IPS-18c (cell line): ENCODE data around the gene SHC1.

Experiments used
- H3K4me3 ChIP-seq: 2 replicates; pipeline ENCODE4 v1.7.0; 2013; ENCODE audit warnings: low read depth, mild to moderate bottlenecking, low read length, moderate library complexity; ENCODE audit not compliant: insufficient read depth
- H3K9me3 ChIP-seq: one replicate; pipeline ENCODE4 v1.6.1; 2013; ENCODE audit warnings: mild to moderate bottlenecking, low read length, moderate library complexity; ENCODE audit not compliant: control insufficient read depth, insufficient read depth

SHC1 gene

GRCh38 chr1:154937988-154938386 is 32.6 kb downstream of the SHC1 start:
- no peaks in the 10 kb centered on the region for H3K9me3 ChIP-seq
- H3K4me3 ChIP-seq, result no peak overlapping the region

DNA sequence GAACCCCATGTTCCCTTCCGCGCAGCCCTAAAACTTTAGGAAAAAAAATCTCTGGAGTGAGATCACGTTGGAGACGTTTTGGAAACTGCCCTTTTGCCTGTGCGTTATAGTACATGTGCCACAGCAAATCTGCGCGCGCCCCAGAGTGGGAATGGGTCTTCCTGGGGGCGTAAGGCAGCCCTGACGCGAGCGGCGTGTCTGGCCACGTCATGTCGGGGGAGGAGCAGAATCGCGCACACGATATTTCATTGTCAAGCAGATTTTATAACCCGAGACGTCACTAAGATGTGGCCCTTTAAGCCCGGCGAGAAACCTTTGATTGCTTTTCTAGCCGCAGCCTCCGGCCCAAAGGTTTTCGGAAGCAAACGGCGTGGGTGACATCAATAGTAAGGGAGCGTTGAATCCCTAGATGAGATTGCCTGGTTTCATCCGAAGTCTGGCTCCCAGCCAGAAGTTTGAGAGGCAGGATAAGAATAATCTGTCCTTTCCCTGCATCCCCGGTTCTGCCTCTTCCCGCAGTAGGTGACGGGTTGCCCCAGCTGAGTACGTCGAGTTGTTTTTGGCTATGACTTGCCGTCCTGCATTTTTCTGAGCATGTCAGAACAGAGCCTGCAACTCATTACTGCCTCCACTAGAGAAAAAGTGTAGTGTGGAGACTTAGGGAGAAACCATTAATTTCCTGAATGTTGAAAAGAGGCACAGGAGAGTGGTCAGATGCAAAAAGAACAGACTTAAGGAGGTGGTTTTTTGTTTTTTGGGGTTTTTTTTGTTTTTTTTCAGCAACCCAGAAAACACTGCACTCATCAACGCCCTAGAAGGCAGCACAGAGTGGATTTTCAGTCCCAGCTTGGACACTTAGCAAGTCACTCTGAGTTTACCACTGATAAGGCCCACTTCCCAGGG is 33.2 kb downstream of the SHC1 start:
- Histone ChIP-seq H3K9me3 (no peaks in the 10 kb centered on the region), H3K4me3 (peak overlapping the region; percentile 56)

- Histone ChIP-seq H3K4me3 (peak within 1 kb of the TSS; percentile 56), H3K9me3 (no peaks in the 10 kb centered on the region)
These were observed 33.9 kb downstream of the SHC1 start, which contains the start of gene PMVK for GRCh38 chr1:154936555-154937084. Gene PMVK (minus strand): TSS chr1:154936719. CDS start chr1:154936685, 34 bp downstream.

DNA sequence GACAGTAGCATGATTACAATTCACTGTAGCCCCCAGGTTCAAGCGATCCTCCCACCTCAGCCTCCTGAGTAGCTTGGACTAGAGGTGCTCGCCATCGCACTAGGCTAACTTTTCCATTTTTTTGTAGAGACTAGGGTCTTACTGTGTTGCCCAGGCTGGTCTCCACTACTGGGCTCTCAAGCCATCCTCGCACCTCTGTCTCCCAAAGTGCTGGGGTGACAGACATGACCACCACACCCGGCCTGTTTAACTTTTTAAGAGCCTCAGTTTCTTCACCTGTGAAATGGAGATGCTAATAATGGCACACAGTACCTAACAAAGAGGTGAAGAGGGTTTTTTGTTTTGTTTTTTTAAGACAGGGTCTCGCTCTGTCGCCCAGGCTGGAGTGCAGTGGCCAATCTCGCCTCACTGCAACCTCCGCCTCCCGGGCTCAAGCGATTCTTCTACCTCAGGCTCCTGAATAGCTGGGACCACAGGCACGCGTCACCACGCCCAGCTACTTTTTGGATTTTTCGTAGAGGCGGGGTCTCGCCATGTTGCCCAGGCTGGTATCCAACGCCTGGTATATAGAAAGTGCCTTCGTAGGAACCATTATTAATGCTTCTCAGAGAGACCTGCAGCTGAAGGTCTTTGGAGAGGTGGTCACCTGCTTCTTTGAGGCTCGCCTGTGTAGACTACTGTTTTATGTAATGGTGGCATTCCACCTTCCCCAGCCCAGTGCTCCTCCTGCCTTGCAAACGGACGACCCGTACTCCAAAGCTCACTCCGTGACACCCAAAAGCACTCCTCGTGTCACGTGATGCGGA is 34.6 kb downstream of the SHC1 start:
- Histone ChIP-seq H3K9me3 (no peaks in the 10 kb centered on the region), H3K4me3 (peak overlapping the region; percentile 56)

DNA sequence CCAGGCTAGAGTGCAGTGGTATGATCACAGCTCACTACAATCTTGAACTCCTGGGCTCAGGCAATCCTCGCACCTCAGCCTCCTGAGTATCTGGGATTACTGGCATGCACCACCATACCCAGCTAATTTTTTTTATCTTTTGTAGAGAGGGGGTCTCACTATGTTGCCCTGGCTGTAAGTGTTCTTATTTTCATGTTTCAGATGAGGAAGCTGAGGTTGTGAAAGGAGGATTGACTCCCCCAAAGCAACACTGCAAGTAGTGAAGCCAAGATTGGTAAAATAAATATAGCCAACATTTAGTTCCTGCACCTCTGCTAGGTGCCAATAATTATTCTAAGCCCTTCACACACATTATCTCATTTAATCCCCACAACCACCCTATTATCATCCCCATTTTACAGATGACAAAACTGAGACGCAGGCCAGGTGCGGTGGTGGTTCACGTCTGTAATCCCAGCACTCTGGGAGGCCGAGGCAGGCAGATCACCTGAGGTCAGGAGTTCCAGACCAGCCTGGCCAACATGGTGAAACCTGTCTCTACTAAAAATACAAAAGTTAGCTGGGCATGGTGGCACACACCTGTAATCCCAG is 36.1 kb downstream of the SHC1 start:
- H3K9me3 ChIP-seq, result no peaks in the 10 kb centered on the region

DNA sequence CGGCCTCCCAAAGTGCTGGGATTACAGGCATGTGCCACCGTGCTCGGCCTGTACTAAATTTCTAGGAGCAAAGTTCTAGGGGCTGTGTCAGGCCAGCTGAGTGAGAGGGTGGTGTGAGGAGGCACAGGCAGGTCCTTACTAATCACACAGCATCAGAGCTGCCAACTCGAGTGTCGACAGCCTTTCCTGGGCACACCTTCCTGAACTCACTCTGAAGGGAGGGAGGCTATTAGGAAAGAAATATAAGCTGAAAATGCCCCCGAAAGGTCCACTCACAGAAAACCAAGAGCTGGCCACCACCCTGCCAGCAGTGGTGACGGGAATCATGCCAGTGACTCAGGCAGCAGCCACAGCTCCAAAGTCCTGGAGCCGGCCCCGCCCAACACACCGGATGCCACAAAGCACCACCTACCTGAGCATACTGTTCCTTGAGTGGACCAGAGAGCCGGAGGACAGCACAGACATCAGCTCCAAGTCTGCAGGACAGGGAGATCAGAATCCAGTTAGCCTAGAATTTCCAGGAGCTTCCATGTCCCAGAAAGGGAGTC is 38.5 kb downstream of the SHC1 start:
- H3K9me3 ChIP-seq, result no peaks in the 10 kb centered on the region
- H3K4me3 ChIP-seq, result no peak overlapping the region

More for the DNA sequence above, 36.1 kb downstream of the SHC1 start:
- H3K4me3 ChIP-seq, result no peak overlapping the region

DNA sequence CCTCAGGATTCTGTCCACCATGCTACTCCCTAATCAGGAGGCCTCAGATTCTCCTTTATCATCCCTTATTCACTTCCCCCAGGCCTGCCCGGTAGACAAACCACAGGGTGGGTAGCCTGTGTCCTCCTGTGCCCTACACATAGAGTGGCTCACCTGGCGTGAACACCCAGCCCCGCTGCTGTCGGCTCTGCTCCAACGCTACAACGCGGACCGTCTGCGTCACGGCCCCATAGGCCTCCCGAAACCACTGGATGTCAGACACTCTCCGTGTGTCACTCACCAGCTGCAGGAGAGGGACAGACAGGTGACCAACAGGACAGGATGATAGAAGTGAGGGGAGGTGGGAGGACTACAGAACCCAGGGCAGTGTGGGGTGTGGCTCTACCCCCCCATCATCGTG is 44.3 kb downstream of the SHC1 start:
- H3K9me3 ChIP-seq, result no peaks in the 10 kb centered on the region
- H3K4me3 ChIP-seq, result no peak overlapping the region

- Histone ChIP-seq H3K9me3 (no peaks in the 10 kb centered on the region), H3K4me3 (no peak overlapping the region)
These were observed 45.0 kb downstream of the SHC1 start for GRCh38 chr1:154925335-154926170.

- Histone ChIP-seq H3K4me3 (no peak overlapping the region), H3K9me3 (no peaks in the 10 kb centered on the region)
These were observed 46.9 kb downstream of the SHC1 start for GRCh38 chr1:154923695-154924094.

DNA sequence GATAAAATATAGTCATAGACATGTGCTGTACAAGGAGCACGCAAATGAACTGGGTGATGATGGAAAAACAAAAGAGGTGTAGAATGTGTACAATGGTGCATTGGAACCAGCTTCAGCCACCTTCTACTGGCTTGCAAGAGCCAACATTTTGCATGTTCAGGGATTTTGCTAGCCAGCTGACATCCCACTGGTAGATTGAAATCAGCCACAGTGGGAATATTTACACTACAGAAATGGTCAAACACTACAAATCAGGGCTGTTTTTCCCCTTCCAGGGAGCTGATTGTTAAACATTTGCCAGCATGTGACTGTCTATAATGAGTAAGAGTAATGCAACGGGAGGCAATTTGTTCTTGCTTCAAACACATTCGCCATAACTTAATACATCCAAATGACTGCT is 57.3 kb downstream of the SHC1 start:
- H3K4me3 ChIP-seq, result no peak overlapping the region
- peaks cover 4% of the 10 kb centered on the region for H3K9me3 ChIP-seq

- no peak overlapping the region for H3K4me3 ChIP-seq
- peaks cover 5% of the 10 kb centered on the region for H3K9me3 ChIP-seq
These were observed 57.8 kb downstream of the SHC1 start for GRCh38 chr1:154912755-154913154.
